RWPE1 (cell line): Measurements from ENCODE around the gene C5orf22.

Experiments
- CTCF ChIA-PET: fragments of 350-600 bp; sonication (Branson Sonifier 250); formaldehyde crosslinking; extraction: SDS; loops from one replicate; lab custom pipeline; 2021; lab: Yijun Ruan, JAX
- POLR2A ChIA-PET: fragments of 400-600 bp; formaldehyde crosslinking; extraction: SDS; loops from one replicate; lab custom pipeline; 2020; ENCODE audit warnings: antibody characterized with exemption; ENCODE audit not compliant: low non-redundant PET; lab: Yijun Ruan, JAX
- DNase-seq: peaks from one replicate; pipeline ENCODE4 v3.0.0; 2012; ENCODE audit warnings: low spot score
- H3K27ac ChIP-seq: fragments of 450-650 bp; 2 replicates; pipeline ENCODE4 v1.5.1; 2017
- CTCF ChIP-seq: fragments of 450-650 bp; conservative IDR thresholded peaks from 2 replicates; pipeline ENCODE4 v1.5.1; 2017; ENCODE audit warnings: low read depth, mild to moderate bottlenecking

The C5orf22 gene

DNA sequence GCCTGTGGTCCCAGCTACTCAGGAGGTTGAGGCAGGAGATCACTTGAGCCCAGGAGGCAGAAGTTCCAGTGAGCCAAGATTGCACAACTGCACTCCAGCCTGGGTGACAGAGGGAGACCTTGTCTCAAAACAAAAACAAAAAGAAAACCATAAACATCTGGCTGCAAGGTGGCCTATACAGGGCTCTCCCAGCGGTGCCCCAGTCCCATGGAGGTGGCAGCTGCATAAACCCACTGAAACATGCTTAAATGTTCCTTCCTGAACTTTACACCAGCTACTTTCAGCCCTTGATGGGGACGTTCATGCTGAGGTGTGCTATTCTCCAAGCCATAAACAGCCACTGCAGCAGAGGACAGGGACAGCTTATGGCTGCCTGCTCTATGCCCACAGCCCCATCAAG, 35.8 kb upstream of the C5orf22 start:
- ChIA-PET POLR2A (no interaction called here), CTCF (no interaction called here)
- no peak for TF ChIP-seq CTCF
- no peak for DNase-seq
- H3K27ac ChIP-seq = no peak overlapping the region

DNA sequence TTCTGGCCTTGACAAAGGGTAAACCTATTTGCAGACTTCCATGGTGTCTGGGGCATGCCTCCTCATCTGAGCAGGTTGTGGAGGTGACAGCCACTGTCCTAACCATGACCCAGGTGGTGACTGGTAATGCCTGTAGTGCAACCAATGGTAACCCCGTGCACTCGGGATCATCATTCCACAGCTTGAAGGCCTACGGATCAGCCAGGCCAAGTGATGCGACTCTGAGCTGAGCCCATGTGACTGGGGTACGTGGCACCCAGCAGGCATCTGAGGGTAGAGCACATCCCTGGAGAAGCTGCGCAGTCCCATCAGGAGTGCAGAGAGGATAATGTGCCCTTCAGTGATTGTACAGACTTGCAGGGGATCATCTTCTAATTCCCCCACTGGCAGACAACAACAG, 35.2 kb upstream of the C5orf22 start:
- ChIA-PET CTCF (no interaction called here), POLR2A (no interaction called here)
- TF ChIP-seq CTCF = no peak
- no peak for DNase-seq
- H3K27ac ChIP-seq = no peak overlapping the region

- ChIA-PET POLR2A (no interaction called here), CTCF (no interaction called here)
- no peak for DNase-seq
Measured at GRCh38 chr5:31500256-31500655, 31.8 kb upstream of the C5orf22 start.

DNA sequence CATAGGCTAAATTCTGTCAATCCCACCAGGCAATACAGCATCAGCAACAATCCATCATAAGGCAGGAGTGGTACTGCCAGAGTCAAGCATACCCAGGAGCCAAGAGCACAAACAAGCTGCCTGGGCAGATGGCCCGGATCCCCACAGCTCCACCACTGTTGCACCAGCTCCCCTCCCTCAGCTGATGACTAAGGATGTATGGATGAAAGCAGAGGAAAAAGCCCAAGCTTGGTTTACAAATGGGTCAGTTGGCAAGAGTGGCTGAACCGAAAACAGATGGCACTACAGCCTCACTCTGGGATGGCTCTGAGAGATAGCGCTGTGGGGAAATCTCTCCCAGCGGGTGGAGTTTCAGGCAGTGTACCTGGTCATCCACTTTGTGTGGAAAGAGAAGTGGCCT, 29.6 kb upstream of the C5orf22 start:
- no peak overlapping the region for H3K27ac ChIP-seq
- DNase-seq = no peak
- no peak for TF ChIP-seq CTCF
- CTCF ChIA-PET = no interaction called here
- POLR2A ChIA-PET = no interaction called here

More at GRCh38 chr5:31500256-31500655, 31.8 kb upstream of the C5orf22 start:
- no peak overlapping the region for H3K27ac ChIP-seq
- TF ChIP-seq CTCF = no peak

DNA sequence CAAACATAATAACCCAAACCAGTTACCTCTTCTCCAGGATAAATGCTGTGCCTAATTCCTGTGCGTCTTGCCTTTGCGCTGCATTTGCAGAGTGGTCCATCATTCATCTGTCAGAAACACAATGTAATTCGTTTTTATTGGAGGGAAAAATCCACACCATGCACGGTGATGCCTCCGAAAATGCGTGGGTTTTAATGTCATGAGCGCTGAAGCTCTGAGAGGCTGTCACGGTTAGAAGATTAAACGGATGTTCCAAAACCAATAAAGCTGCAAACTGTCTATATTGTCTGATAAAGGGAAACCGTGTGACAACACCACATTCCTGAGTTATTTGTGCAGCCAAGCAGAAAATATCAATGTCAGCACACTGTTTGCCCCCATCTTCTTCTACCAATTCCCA, 27.6 kb upstream of the C5orf22 start:
- DNase-seq = no peak
- no peak for TF ChIP-seq CTCF
- no peak overlapping the region for H3K27ac ChIP-seq
- ChIA-PET POLR2A (no interaction called here), CTCF (no interaction called here)

DNA sequence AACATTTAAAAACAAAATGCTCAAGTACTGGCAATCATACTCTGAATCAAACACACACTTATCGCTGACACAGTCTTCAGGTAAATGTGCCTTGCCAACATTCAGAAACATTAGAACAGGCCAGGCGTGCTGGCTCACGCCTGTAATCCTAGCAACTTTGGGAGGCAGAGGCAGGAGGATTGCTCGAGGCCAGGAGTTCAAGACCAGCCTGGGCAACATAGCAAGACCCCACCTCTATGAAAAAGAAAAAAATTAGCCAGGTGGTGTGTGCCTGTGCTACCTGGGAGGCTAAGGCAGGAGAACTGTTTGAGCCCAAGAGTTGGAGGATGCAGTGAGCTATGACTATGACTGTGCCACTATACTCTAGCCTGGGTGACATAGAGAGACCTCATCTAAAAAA, 20.8 kb upstream of the C5orf22 start:
- TF ChIP-seq CTCF = no peak
- DNase-seq = no peak
- CTCF ChIA-PET = no interaction called here
- no peak overlapping the region for H3K27ac ChIP-seq
- POLR2A ChIA-PET = no interaction called here

- no peak for TF ChIP-seq CTCF
- H3K27ac ChIP-seq = no peak overlapping the region
- POLR2A ChIA-PET = no interaction called here
- CTCF ChIA-PET = no interaction called here
- DNase-seq = no peak
Measured at GRCh38 chr5:31516802-31517201, 15.3 kb upstream of the C5orf22 start.
